HepG2 (cell line): ENCODE data around the gene IHH. TPM values are rescaled to one million over a fixed set of nuclear protein-coding genes. Genes with fewer than 3 reads are reported as not detected.

Experiments used
- AGO2 ChIP-seq: fragments of 200-400 bp; formaldehyde crosslinking; optimal IDR thresholded peaks from 2 replicates; pipeline ENCODE3; 2017; ENCODE audit warnings: mild to moderate bottlenecking, low read depth, low read length, moderate library complexity
- CTCF ChIP-seq: sonication (generic); formaldehyde crosslinking; IDR thresholded peaks from 2 replicates; pipeline ENCODE4 v1.5.0; 2020; ENCODE audit warnings: mild to moderate bottlenecking, missing genetic modification reagents, moderate library complexity
- ETS1 ChIP-seq: sonication (generic); formaldehyde crosslinking; IDR thresholded peaks from 2 replicates; pipeline ENCODE4 v1.4.0; 2020; ENCODE audit warnings: missing genetic modification reagents
- KDM5B ChIP-seq: sonication (generic); formaldehyde crosslinking; IDR thresholded peaks from 2 replicates; pipeline ENCODE4 v1.4.0; 2020; ENCODE audit warnings: missing genetic modification reagents, mild to moderate bottlenecking, borderline replicate concordance
- KLF13 ChIP-seq: sonication (generic); formaldehyde crosslinking; IDR thresholded peaks from 2 replicates; pipeline ENCODE4 v1.4.0; 2020; ENCODE audit warnings: mild to moderate bottlenecking, missing genetic modification reagents
- MED13 ChIP-seq: sonication (generic); formaldehyde crosslinking; IDR thresholded peaks from 2 replicates; pipeline ENCODE4 v1.5.0; 2020; ENCODE audit warnings: missing genetic modification reagents
- MZF1 ChIP-seq: sonication (generic); formaldehyde crosslinking; IDR thresholded peaks from 2 replicates; pipeline ENCODE4 v1.8.1; 2023; ENCODE audit warnings: mild to moderate bottlenecking, missing genetic modification reagents, borderline replicate concordance
- POGK ChIP-seq: sonication (generic); formaldehyde crosslinking; conservative IDR thresholded peaks from 2 replicates; pipeline ENCODE4 v1.8.0; 2022; ENCODE audit warnings: mild to moderate bottlenecking, moderate library complexity, missing genetic modification reagents
- SALL1 ChIP-seq: sonication (generic); formaldehyde crosslinking; IDR thresholded peaks from 2 replicates; pipeline ENCODE4 v1.8.0; 2022; ENCODE audit warnings: mild to moderate bottlenecking, missing genetic modification reagents
- SNAPC4 ChIP-seq: sonication (generic); formaldehyde crosslinking; IDR thresholded peaks from 2 replicates; pipeline ENCODE4 v1.4.0; 2020; ENCODE audit warnings: mild to moderate bottlenecking, missing genetic modification reagents
- TEAD2 ChIP-seq: sonication (generic); formaldehyde crosslinking; IDR thresholded peaks from 2 replicates; pipeline ENCODE4 v1.9.0; 2021; ENCODE audit warnings: missing genetic modification reagents
- ZBTB14 ChIP-seq: sonication (generic); formaldehyde crosslinking; IDR thresholded peaks from 2 replicates; pipeline ENCODE4 v1.4.0; 2020; ENCODE audit warnings: missing genetic modification reagents
- ZNF143 ChIP-seq: sonication (generic); formaldehyde crosslinking; IDR thresholded peaks from 2 replicates; pipeline ENCODE4 v1.4.0; 2020; ENCODE audit warnings: missing genetic modification reagents
- ZNF552 ChIP-seq: sonication (generic); formaldehyde crosslinking; IDR thresholded peaks from 2 replicates; pipeline ENCODE4 v1.9.0; 2022; ENCODE audit warnings: missing genetic modification reagents, mild to moderate bottlenecking, borderline replicate concordance
- ZNF644 ChIP-seq: IDR thresholded peaks from 2 replicates; pipeline ENCODE4 v1.6.1; 2016; ENCODE audit warnings: low read depth
- ZNF672 ChIP-seq: sonication (generic); formaldehyde crosslinking; IDR thresholded peaks from 2 replicates; pipeline ENCODE4 v1.8.1; 2022; ENCODE audit warnings: missing genetic modification reagents
- ZNF788 ChIP-seq: sonication (generic); formaldehyde crosslinking; IDR thresholded peaks from 2 replicates; pipeline ENCODE4 v1.5.0; 2020; ENCODE audit warnings: mild to moderate bottlenecking, missing genetic modification reagents, borderline replicate concordance
- polyA plus RNA-seq, 8 experiments: library from polyadenylated mRNA; depleted of rRNA in 3 of 8; stranded (reverse) in 7 of 8; unstranded in 1 of 8; fragments of >200 nt; fragmentation: Illumina TruSeq in 4 of 8; extraction: Trizol in 4 of 8; gene quantifications; 2 replicates each; pipeline versions ENCODE4 v1.2.1 to v1.2.3, GENCODE V29; 2011 to 2016; ENCODE audit warnings: low read depth in 4 of 8, missing spikeins in 1 of 8, mixed read lengths in 1 of 8; ENCODE audit not compliant: insufficient read depth in 1 of 8
- total RNA-seq, 5 experiments: library from RNA; depleted of rRNA; stranded (reverse); fragments of >200 nt; fragmentation: Illumina TruSeq; extraction: Trizol; gene quantifications; 2 replicates each; pipeline ENCODE4 v1.2.3, GENCODE V29; 2016; ENCODE audit warnings: low read depth in 1 of 5

Gene IHH
- total and polyA plus RNA-seq, 2 of the 13 experiments (the other 11 are each of a cell fraction or from before 2014, with no cell fraction given): 0.42 TPM; not detected in 1

- TF ChIP-seq SNAPC4: no peak
- TF ChIP-seq CTCF (CRISPR knock-in tag): no peak
- TF ChIP-seq MED13: no peak
- TF ChIP-seq ZNF552 (CRISPR knock-in tag): no peak
- no peak for TF ChIP-seq ZNF143 (CRISPR knock-in tag)
- no peak for TF ChIP-seq TEAD2 (CRISPR knock-in tag)
- TF ChIP-seq SALL1: no peak
- no peak for TF ChIP-seq AGO2
- TF ChIP-seq ETS1 (CRISPR knock-in tag): no peak
- TF ChIP-seq POGK (CRISPR knock-in tag): 0 out of 2 replicates have a peak, but pooled peaks have one; percentile 16
- TF ChIP-seq KDM5B (CRISPR knock-in tag): no peak
- TF ChIP-seq KLF13 (CRISPR knock-in tag): 0 out of 2 replicates have a peak, but pooled peaks have one; percentile 38
- no peak for TF ChIP-seq ZNF788
- no peak for TF ChIP-seq ZNF672 (CRISPR knock-in tag)
- TF ChIP-seq ZBTB14 (CRISPR knock-in tag): no peak
- TF ChIP-seq MZF1: no peak
- TF ChIP-seq ZNF644 (CRISPR knock-in tag): no peak
Observed at GRCh38 chr2:219060821-219061791, at the start of gene IHH (continued).
